CD4-positive, alpha-beta T cell (primary cell): ENCODE results near the gene LURAP1L. TPM values are rescaled to one million over a fixed set of nuclear protein-coding genes. Genes with fewer than 3 reads are reported as not detected.

Source experiments
- ATAC-seq: fragments of 200-7000 bp; cut with Tn5 transposase; one replicate; pipeline ENCODE4 v1.10.0; 2022; ENCODE audit warnings: mild to moderate bottlenecking; ENCODE audit not compliant: poor library complexity
- CTCF ChIA-PET: fragments of 350-600 bp; sonication (Branson Sonifier 250); formaldehyde crosslinking; loops from one replicate; lab custom pipeline; 2021; ENCODE audit warnings: antibody characterized with exemption, inconsistent platforms; lab: Charles Lee
- POLR2A ChIA-PET: fragments of 350-600 bp; sonication (Branson Sonifier 250); formaldehyde crosslinking; loops from one replicate; lab custom pipeline; 2021; ENCODE audit warnings: antibody characterized with exemption, inconsistent platforms; lab: Charles Lee
- DNase-seq, 14 experiments: peaks; one replicate each; pipeline ENCODE4 v3.0.0-alpha.2; 2013 to 2020; ENCODE audit warnings: mixed read lengths in 2 of 14
- H3K27ac ChIP-seq, 2 donors: one replicate each; pipeline versions ENCODE4 v1.5.1 to v1.7.0; 2013; ENCODE audit warnings: low read length in 2 of 2, low read depth in 1 of 2, mild to moderate bottlenecking in 1 of 2
- H3K27me3 ChIP-seq, 2 experiments: 1 replicate in 1 of 2; 2 replicates in 1 of 2; pipeline versions ENCODE4 v1.6.1 to v1.7.0; 2013; ENCODE audit warnings: low read length in 2 of 2, control low read depth in 1 of 2, mild to moderate bottlenecking in 1 of 2, moderate library complexity in 1 of 2; ENCODE audit not compliant: insufficient read depth in 2 of 2, control insufficient read depth in 1 of 2
- H3K36me3 ChIP-seq: one replicate; pipeline ENCODE4 v1.6.1; 2013; ENCODE audit warnings: low read length, control low read depth; ENCODE audit not compliant: insufficient read depth
- H3K4me1 ChIP-seq: one replicate; pipeline ENCODE4 v1.6.1; 2013; ENCODE audit warnings: low read length, control low read depth; ENCODE audit not compliant: insufficient read depth
- H3K4me3 ChIP-seq: one replicate; pipeline ENCODE4 v1.5.1; 2013; ENCODE audit warnings: mild to moderate bottlenecking, low read length, moderate library complexity
- H3K9me3 ChIP-seq, 2 experiments: 1 replicate in 1 of 2; 2 replicates in 1 of 2; pipeline versions ENCODE4 v1.6.1 to v1.7.0; 2013; ENCODE audit warnings: low read length in 2 of 2, mild to moderate bottlenecking in 2 of 2, control low read depth in 1 of 2, moderate library complexity in 1 of 2; ENCODE audit not compliant: control insufficient read depth in 1 of 2, insufficient read depth in 1 of 2
- H3K27ac Mint-ChIP-seq: one replicate; pipeline ENCODE4 v1.8.0; 2020; ENCODE audit warnings: mixed read lengths
- H3K27me3 Mint-ChIP-seq: one replicate; pipeline ENCODE4 v1.8.0; 2021; ENCODE audit warnings: mixed read lengths
- H3K36me3 Mint-ChIP-seq: one replicate; pipeline ENCODE4 v1.8.0; 2021; ENCODE audit warnings: low read depth, mixed read lengths
- H3K4me1 Mint-ChIP-seq: one replicate; pipeline ENCODE4 v1.8.0; 2021; ENCODE audit warnings: low read depth, mixed read lengths
- H3K4me3 Mint-ChIP-seq: one replicate; pipeline ENCODE4 v1.8.0; 2020; ENCODE audit warnings: mild to moderate bottlenecking, mixed read lengths
- H3K9me3 Mint-ChIP-seq: one replicate; pipeline ENCODE4 v1.8.0; 2020; ENCODE audit warnings: mixed read lengths
- intact Hi-C, 2 experiments: fragments of 100-400 bp; cut with DNase I in 1 of 2; cut with micrococcal nuclease in 1 of 2; formaldehyde crosslinking; loops; one replicate each; pipeline versions ENCODE4 v1.15.1 to v1.9.0; 2023 to 2025; cut with DNase I, micrococcal nuclease
- total RNA-seq, 174 experiments: library from RNA in 2 of 174; stranded (reverse) in 2 of 174; gene quantifications; one replicate each; pipeline ENCODE4 v1.2.3 and lab custom pipeline; 2021 to 2026
- TF ChIP-seq, protein P1 (sequence below): fragments of 200-600 bp; IDR thresholded peaks from one replicate; pipeline ENCODE4 v1.8.0; 2022; ENCODE audit warnings: antibody characterized with exemption, mild to moderate bottlenecking

Gene LURAP1L
- total RNA-seq, 2 experiments from 2014 or later: not detected

DNA sequence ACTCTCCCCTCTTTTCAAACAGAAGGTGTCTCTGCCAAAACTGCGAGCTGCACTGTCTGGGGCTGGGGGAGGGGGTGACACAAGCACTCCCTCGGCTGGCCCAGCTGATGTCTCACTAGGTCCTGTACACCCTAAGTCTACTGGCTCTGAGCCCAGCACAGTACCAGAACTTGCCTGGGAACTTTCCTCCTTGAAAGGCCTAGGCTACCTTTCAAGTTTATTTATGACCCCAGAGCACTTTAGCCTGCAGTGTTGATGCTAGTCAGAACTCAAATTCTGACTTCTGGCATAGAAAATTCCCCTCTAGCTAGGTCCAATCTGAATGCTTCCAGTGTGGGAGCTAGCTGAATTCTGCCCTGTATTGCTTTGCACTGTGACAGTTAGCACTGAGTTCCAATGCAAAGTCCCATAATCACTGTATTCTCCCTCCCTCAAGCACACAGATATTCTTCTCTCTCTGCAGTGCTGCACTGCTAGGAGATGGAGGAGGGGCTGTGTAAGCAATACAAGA is 10.5 kb downstream of the LURAP1L start:
- ChIA-PET CTCF (no interaction called here), POLR2A (no interaction called here)
- no peak overlapping the region for H3K27ac Mint-ChIP-seq
- intact Hi-C loops: no loop called here
- no peak overlapping the region for H3K27ac ChIP-seq
- no peaks in the 10 kb centered on the region for H3K4me1 ChIP-seq
- no peaks in the 10 kb centered on the region for H3K36me3 ChIP-seq
- no peaks in the 10 kb centered on the region for H3K27me3 Mint-ChIP-seq
- H3K9me3 Mint-ChIP-seq: peaks cover 5% of the 10 kb centered on the region
- peaks cover 0 to 8% of the 10 kb centered on the region in 2 experiments for H3K9me3 ChIP-seq
- no peak overlapping the region for H3K4me3 ChIP-seq
- ATAC-seq: no peak
- DNase-seq: no peak
- no peak overlapping the region for H3K4me3 Mint-ChIP-seq
- H3K4me1 Mint-ChIP-seq: no peaks in the 10 kb centered on the region
- TF ChIP-seq, protein P1, sequence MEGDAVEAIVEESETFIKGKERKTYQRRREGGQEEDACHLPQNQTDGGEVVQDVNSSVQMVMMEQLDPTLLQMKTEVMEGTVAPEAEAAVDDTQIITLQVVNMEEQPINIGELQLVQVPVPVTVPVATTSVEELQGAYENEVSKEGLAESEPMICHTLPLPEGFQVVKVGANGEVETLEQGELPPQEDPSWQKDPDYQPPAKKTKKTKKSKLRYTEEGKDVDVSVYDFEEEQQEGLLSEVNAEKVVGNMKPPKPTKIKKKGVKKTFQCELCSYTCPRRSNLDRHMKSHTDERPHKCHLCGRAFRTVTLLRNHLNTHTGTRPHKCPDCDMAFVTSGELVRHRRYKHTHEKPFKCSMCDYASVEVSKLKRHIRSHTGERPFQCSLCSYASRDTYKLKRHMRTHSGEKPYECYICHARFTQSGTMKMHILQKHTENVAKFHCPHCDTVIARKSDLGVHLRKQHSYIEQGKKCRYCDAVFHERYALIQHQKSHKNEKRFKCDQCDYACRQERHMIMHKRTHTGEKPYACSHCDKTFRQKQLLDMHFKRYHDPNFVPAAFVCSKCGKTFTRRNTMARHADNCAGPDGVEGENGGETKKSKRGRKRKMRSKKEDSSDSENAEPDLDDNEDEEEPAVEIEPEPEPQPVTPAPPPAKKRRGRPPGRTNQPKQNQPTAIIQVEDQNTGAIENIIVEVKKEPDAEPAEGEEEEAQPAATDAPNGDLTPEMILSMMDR: no peak
- no peaks in the 10 kb centered on the region for H3K27me3 ChIP-seq
- no peaks in the 10 kb centered on the region for H3K36me3 Mint-ChIP-seq

DNA sequence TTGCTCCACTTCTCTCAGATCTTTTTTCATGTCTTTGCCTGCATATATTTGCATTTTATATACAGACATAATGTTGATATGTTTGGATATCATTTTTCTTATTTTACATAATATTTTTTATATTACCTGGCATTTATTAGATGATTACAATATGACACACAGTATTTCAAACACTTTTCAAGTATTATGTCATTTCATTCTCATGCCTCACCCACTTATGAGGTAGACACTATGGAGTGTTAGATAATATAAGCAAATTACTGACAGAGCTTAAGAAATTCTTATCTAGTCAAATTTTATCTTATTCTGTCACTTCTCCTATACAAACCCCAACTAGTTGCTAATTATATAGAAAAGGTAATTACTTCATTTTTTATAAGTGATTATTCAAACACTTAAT is 11.1 kb downstream of the LURAP1L start:
- ATAC-seq: no peak
- H3K27ac ChIP-seq: no peak overlapping the region
- TF ChIP-seq, protein P1: no peak
- no peaks in the 10 kb centered on the region for H3K4me1 ChIP-seq
- H3K4me3 ChIP-seq: no peak overlapping the region
- ChIA-PET CTCF (no interaction called here), POLR2A (no interaction called here)
- peaks cover 0 to 6% of the 10 kb centered on the region in 2 experiments for H3K9me3 ChIP-seq
- H3K36me3 ChIP-seq: no peaks in the 10 kb centered on the region
- intact Hi-C loops: no loop called here
- Mint-ChIP-seq H3K9me3 (peaks cover 5% of the 10 kb centered on the region), H3K27me3 (no peaks in the 10 kb centered on the region), H3K4me1 (no peaks in the 10 kb centered on the region), H3K27ac (no peak overlapping the region), H3K36me3 (no peaks in the 10 kb centered on the region), H3K4me3 (no peak overlapping the region)
- H3K27me3 ChIP-seq: no peaks in the 10 kb centered on the region
- no peak for DNase-seq

DNA sequence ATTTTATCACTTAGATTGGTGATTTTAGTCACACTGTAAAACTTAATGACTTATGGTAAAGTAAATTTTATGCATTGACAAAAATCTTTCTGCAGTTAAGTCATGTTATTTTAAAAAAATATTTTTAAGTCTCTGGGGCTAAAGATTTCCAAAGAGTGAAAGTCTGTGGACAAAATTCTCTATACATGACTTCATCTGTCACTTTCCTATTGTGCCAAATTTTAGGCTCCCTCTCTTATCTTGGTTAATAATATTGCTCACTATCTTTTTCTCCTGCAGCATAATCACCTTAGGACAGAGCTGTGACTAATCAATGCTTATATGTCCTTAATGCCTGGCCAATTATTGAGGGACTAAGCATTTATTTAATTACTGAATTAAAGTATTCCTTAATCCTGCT is 15.2 kb downstream of the LURAP1L start:
- no peaks in the 10 kb centered on the region for H3K27me3 Mint-ChIP-seq
- POLR2A ChIA-PET: no interaction called here

More for the DNA sequence above, 15.2 kb downstream of the LURAP1L start:
- peaks cover 3% of the 10 kb centered on the region for H3K9me3 Mint-ChIP-seq
- Histone ChIP-seq H3K9me3 (peaks cover 0 to 3% of the 10 kb centered on the region in 2 experiments), H3K27me3 (no peaks in the 10 kb centered on the region), H3K27ac (no peak overlapping the region), H3K4me3 (no peak overlapping the region), H3K36me3 (no peaks in the 10 kb centered on the region), H3K4me1 (no peaks in the 10 kb centered on the region)
- TF ChIP-seq, protein P1: no peak
- H3K4me3 Mint-ChIP-seq: no peak overlapping the region
- intact Hi-C loops: no loop called here
- DNase-seq (no peak), ATAC-seq (no peak)
- H3K27ac Mint-ChIP-seq: no peak overlapping the region
- H3K4me1 Mint-ChIP-seq: no peaks in the 10 kb centered on the region
- CTCF ChIA-PET: no interaction called here
- no peaks in the 10 kb centered on the region for H3K36me3 Mint-ChIP-seq
